T follicular helper cell (primary cell): ENCODE measurements around the gene BRD1.

ENCODE experiments used
- DNase-seq: peaks from one replicate; pipeline ENCODE4 v3.0.0-alpha.2; 2020; ENCODE audit warnings: low read depth

Gene BRD1

GRCh38 chr22:49801391-49802060, 26.1 kb downstream of the BRD1 start:
- no peak for DNase-seq

- no peak for DNase-seq
Observed at GRCh38 chr22:49800408-49801238, 27.1 kb downstream of the BRD1 start.

- DNase-seq = no peak
Observed at GRCh38 chr22:49799431-49800075, 28.1 kb downstream of the BRD1 start.

- no peak for DNase-seq
Observed at GRCh38 chr22:49798486-49799151, 29.1 kb downstream of the BRD1 start.

GRCh38 chr22:49797706-49798105, 30.0 kb downstream of the BRD1 start:
- no peak for DNase-seq

GRCh38 chr22:49796596-49797270, 30.9 kb downstream of the BRD1 start:
- DNase-seq = no peak

GRCh38 chr22:49795521-49795920, 32.2 kb downstream of the BRD1 start:
- no peak for DNase-seq

GRCh38 chr22:49793871-49794270, 33.8 kb downstream of the BRD1 start:
- no peak for DNase-seq

- no peak for DNase-seq
Observed at GRCh38 chr22:49793296-49793695, 34.4 kb downstream of the BRD1 start.

GRCh38 chr22:49792107-49792506, 35.6 kb downstream of the BRD1 start:
- no peak for DNase-seq

GRCh38 chr22:49791682-49792081, 36.0 kb downstream of the BRD1 start:
- DNase-seq = no peak

- no peak for DNase-seq
Observed at GRCh38 chr22:49790912-49791311, 36.8 kb downstream of the BRD1 start.

- peak; percentile 33 for DNase-seq
Observed at GRCh38 chr22:49789289-49790141, 38.2 kb downstream of the BRD1 start.

GRCh38 chr22:49788504-49788903, 39.2 kb downstream of the BRD1 start:
- DNase-seq = no peak

GRCh38 chr22:49787861-49788260, 39.8 kb downstream of the BRD1 start:
- no peak for DNase-seq

GRCh38 chr22:49786976-49787706, 40.5 kb downstream of the BRD1 start:
- no peak for DNase-seq

GRCh38 chr22:49785841-49786471, 41.7 kb downstream of the BRD1 start:
- no peak for DNase-seq

- no peak for DNase-seq
Observed at GRCh38 chr22:49785046-49785521, 42.6 kb downstream of the BRD1 start.

- DNase-seq = no peak
Observed at GRCh38 chr22:49784630-49784971, 43.1 kb downstream of the BRD1 start.
